ENCODE data around the gene PFDN6.
"Not testable (repeated sequence)": the region's sequence is repeated elsewhere in the genome, so short reads cannot be mapped to it uniquely, and the experiment has no call there.

The PFDN6 gene

DNA sequence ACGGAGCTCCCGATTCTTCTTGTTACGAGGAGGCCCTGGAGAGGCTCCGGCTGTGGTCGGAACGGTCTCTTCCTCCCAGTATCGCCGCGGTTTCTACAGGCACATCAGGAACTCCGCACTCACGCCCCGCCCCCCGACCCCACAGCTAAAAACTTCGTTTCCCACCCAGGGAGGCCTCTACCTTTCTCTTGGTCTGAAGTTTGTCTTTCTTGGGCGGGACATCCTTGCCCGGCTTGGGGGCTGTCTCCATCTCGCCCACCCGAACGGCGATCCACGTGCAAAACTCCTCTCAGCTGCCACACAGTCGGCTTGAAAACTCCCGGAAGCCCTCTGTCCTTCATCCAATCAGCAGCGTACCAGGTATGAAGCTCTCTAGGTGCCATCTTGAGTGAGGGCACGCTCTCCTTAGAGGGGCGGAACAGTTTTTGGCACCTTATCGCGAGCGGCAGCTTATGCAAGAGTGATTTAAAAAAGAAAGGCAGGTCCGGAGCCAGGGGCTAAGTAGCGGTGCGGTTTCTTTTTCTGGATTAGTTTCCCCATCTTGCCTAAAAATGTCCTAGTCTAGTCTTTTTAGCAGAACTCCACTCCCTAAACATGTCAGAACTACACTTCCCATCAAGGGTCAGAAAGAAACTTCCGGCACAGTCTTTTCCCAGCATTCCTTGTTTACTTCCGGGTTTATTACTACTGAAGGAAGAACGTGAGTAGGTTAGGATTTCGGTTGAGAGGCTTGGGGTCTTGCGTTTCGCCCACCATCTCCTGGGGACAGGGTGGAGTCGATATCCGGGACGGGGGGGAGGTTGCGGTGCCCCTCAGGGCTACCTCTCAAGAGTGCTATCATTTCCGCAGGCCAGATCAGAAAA is at the start of gene PFDN6, which contains the start of gene WDR46:
Gene PFDN6, plus strand, starts transcription at position 681 of the 863 bp plus-strand sequence. CDS start 256 bp downstream, outside the sequence.
Gene WDR46, minus strand, starts transcription at position 319 of the 863 bp plus-strand sequence. Its CDS starts 69 bp downstream, at position 250.
- DNase-seq: peak; percentile 91

DNA sequence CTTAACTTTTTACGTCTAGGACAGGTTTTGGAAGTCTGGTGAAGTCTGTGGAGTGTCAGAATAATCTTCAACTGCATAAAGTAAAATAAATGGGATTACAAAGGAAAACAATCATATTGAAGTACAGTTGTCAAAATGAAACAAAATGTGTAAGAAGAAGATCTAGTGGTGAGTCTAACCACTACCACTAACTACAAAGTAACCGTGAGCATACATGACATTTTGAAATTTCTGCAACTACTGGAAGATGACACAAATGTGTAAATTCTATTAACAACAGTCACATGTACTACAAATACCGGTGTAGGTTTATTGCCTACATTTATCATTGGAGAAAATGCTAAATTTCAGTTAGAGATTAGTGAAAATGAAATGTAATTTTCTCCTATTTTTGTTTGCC is 47.4 kb upstream of the PFDN6 start:
- DNase-seq: no peak

DNA sequence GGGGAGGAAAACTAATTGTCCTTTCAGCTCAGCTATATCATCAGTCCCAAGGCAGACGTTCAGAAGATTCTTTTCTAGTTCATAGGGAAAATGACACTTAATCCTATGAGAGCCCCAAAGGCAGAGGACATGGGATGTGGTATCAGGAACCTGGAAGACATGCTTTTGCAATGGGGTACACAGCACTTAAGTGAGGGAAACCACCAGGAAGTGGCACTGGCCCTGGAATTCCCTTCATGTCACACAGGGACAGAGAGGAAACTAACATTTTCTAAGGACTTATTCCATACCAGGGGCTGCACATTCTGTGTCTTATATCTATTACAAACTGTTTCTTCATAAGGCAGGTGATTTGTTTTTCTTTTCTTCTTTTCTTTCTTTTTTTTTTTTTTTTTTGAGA is 45.9 kb upstream of the PFDN6 start:
- no peak for DNase-seq

DNA sequence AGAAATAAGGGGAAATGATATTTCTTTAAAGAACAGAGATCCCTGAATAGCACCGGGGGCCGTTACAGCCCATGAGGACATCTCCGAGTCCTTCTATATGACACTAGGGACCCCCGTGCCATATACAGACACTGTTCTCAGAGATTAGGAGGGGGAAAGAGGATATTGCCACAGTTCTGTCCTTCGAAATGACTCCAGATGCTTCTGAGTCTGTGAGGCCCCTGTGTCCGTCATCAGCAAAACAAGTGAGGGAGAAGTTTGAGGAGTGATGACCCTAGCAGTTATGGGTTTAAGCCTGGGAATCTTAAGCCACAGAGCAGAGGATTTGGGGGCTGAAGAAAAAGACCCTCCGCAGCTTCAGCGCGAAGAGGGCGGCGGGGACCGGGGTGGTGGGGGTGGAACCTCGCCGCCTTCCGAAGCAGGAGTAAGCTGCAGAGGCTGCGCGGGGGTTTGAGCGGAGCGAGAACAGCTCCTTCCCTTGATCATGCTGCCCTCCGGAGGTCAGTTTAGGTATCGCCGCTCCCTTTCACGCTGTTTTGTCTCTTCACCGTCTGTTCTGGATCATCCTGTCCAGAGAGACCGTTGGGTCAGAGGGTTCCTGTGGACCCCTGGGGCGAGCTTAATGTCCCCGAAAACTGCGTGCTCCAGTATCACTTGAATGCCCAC is 41.3 kb upstream of the PFDN6 start:
- peak; percentile 82 for DNase-seq

DNA sequence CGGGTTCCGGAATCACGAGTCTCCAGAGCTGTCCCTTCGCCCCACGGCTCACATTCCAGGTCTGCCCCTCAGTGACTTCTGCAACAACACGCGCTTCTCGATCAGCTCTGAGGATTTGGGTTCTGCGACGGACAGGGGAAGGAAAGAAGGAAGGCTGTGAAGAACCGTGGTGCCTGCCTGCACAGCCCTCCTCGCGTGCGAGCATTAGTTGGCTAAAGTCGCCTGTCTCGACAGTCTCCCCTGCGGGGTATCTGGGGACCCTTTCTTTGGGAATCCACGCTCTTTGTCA is 40.8 kb upstream of the PFDN6 start:
- DNase-seq: peak; percentile 66

DNA sequence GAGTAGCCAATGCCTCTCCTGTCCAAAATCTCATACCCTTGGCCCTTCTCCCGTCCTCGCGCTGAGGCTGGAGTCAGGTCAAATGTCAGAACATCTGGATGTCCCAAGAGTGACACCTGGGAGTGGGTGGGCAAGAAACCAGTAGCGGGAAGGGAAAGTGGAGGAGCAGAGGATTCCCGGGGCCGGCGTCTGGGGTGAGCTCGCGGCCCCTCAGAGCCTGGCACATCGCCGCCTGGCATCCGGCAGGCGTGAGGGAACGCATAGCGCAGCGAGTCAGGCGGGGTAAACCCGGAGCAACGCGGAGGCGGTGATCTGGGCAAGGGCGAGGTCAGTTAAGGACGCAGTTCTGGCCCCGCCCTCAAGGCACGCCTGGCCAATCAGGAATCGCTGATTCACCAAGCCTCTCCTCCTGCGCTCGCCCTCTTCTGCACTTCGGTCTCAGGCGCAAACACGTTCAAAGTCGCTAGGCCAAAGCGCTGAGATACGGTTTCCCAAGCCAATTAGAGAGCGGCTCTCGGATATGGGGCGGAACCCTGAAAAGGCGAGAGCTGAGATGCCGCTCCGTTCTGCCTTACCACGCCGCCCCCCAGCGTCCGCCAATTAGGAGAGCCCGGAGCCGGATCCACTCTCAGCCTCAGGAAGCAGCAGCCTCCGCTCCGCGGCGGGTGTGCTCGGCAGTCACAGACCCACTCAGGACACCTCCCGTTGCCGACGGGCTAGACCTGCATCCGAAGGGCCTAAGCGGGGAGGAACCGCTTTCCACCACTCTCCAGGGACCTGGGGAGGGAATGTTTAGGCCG is 40.3 kb upstream of the PFDN6 start:
- peak; percentile 96 for DNase-seq

DNA sequence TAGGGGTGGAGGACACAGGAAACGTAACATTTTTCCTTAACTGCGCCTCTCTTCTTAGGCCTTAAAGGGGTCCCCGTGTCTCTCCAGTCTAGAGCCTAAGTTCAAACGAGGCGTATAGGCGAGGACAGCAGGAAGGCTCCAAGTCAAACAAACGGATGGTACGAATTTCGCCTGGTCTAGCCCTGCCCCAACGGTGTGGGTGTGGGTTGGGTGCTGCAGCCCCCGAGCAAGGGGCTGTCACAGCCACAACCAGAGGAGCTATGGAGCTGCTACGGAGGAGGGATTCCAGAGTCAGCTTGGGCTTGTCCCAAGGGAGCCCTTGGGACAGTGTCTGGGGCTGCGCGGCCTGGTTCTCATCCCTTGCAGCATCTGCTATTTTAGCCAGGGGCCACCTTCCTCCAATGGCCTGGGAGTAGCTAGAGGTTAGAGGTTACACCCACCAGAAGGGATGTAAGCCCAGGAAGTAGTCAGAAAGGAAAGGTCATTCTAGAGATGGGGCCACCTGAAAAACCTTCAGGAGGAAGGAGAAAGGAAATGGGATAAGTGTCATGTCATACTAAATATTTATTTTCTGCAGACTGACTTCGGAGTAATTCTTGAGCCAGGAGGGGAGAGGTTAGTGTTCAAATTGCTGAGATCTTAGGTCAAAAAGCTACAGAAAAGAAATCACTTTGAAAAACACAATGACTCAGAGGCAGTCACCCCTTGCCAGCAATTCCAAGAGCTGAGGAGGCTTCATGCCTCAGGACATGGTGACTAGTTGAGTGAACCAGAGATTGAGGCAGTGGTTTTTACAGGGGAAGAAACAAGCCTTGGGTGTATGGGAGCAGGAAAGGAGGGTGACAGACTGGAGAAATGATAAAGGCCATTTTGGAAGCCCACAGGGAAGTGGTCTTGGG is 39.4 kb upstream of the PFDN6 start:
- no peak for DNase-seq

DNA sequence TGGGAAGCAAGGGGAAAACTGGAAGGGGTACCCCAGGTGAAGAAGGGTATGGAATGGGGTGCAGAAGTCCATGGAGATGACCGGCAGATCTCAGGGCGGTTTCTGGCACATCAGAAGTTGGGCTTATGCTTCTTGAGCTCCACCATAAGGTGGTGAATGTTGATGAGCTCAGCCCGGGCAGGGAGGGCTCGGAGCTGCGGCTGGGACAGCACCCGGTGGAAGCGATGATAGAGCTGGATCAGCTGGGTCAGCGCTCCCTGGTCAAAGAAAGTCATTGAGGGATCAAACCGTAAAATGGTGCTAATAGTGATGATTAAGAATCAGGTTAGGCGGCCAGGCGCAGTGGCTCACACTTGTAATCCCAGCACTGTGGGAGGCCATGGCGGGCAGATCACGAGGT is 38.7 kb upstream of the PFDN6 start:
- no peak for DNase-seq

DNA sequence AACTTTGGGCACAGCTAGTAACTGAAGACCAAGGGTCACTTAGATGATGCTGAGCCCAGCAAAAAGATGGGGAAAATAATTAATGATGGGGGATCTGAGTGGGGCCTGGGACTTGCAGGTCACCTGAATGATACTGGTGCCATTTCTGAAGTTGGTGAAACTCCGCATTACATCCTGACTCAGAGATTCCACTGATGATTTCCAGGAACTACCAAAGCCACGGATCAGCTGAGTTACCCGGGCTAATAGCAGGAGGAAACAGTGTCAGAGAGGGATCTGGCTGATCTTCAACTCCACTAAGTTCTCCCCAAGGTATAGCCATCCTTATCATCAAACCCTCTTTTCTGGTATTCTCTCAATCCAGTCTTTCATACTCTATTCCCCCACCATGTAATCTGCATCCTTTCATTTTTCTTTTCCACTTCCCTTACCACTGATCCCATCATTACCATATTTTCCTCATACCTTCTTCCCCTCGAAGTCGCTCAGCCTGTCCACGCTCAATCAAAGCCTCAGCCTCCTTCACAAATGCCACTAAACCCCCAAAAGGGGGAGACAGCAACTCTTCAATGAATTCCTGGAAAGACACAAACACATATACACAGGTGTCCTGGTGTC is 37.9 kb upstream of the PFDN6 start:
- DNase-seq: no peak

DNA sequence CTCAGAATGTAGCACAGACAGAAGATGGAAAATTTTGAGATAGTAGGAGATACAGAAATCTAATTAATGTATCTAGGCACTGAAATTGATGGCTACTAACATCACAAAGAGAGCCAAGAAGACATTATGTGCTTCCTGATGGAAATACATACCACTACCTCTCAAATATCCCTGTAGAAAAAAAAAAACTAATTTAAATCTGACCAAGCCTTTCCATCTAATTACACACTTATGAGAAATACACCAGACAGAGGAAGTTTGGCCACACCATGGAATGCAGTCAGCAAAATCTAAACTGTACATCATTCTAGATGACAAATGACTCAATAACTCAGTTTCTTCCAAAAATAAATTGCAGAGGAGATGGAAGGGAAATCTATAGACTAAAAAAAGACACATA is 36.6 kb upstream of the PFDN6 start:
- DNase-seq: no peak

DNA sequence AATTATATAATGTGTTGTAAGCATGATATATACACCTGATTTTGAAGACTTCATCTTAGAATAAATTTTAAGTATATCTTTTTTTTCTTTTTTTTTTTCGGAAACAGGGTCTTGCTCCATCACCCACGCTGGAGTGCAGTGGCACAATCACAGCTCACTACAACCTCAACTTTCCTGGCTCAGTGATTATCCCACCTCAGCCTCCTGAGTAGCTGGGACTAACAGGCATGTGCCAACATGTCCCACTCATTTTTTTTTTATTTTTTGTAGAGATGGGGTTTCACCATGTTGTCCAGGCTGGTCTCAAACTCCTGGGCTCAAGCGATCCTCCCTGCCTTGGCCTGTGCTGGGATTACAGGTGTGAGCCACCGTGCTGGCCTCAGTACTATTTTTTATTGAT is 34.8 kb upstream of the PFDN6 start:
- DNase-seq: no peak

DNA sequence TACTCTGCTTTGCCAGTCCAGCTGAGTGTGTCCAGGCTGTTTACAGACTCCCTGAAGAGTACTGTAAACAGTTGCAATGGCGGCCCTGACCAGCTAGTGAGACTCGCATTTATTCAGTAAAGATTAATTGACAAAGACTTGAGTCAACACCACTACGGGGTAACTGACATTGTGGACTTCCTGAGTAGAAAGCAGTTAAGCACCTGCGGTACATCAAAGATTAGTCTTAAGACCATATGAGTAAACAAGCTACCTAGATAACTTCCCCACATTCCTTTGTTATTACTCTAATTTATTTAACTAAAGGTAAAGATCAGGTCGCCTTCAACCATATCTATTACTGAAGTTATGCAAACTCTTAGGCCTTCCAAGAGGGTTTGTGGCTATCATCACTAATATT is 30.4 kb upstream of the PFDN6 start:
- no peak for DNase-seq

DNA sequence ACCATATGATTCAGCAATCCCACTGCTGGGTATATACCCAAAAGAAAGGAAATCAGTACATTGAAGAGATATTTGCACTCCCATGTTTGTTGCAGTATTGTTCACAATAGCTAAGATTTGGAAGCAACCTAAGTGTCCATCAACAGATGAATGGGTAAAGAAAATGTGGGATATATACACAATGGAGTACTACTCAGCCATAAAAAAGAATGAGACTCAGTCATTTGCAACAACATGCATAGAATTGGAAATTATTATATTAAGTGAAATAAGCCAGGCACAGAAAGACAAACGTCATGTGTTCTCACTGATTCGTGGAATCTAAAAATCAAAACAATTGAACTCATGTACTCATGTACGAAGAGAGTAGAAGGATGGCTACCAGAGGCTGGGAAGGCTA is 26.9 kb upstream of the PFDN6 start:
- DNase-seq: not testable (repeated sequence)

DNA sequence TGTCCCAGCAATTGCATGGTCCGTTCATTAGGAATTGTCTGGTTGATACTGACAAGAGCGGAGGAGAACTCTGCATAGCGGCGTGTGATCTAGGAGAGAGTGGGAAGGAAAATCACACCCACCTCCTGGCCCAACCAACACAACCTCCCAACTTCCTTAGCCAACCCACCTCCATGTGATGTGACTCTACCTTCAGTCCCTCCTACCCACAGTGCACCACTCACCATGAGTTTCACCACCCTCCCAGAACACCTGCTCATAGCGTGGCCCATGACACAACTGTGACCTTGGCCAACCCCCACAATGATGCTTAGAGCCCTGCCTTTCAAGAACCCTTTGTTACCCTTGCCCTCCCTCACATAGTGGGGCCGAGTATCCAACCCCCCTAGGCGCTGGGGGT is 25.4 kb upstream of the PFDN6 start:
- DNase-seq: no peak

DNA sequence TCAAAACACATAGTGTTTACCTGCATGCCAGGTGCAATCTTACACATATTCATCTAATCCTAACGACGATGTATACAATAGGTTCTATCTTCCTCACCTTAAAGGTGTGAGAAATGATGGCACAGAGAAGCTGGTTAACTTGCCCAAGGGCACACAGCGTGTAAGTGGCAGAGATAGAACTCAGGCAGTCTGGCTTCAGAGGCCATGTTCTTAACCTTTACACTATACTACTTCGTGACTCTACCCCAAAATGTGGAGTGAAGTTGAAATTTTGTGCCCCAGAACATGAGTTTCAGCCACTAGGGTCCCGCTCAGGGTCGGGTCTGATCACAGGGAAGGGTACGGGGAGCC is 18.3 kb upstream of the PFDN6 start:
- DNase-seq: no peak

DNA sequence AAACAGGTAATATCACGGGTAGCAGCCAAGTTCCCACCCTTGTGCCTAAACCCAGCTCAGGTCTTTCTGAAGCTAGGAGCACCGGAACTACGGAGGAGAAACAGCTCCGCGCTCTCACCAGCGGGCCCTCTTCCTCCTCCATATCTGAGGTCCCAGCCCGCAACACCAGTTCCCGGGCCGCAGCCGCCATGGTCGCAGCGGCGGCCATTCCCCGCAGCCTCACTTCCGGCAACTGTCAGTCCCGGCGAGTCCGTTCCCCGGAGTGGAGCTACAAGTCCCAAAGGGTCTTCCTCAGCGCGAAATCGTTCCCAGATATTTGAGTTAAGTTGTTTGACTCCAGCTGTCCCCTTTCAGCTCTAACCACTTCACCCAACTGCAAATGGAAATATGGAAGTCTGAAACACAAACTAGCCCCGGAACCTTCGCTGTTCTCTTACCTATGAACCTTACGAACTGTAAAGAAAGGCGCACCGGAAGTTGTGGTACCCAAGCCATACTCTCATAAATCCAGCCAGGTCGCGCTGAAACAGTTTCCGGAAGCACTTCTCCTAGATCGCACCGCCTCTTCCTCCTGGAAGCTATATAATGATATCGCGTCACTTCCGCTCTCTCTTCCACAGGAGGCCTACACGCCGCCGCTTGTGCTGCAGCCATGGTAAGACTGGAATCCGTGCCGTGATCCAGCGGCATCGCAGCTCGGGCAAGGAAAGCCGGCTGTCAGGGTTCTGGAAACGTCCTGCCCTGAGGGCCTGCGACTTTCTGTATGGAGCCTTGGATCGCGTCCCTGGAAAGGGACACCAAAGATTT is 17.7 kb upstream of the PFDN6 start, which contains the start of the genes RPS18 and VPS52:
Gene RPS18, plus strand, starts transcription at position 608 of the 807 bp plus-strand sequence. Its CDS starts 45 bp downstream, at position 653.
Gene VPS52, minus strand, starts transcription at position 409 of the 807 bp plus-strand sequence. Its CDS starts 201 bp downstream, at position 208.
- DNase-seq: peak; percentile 99

DNA sequence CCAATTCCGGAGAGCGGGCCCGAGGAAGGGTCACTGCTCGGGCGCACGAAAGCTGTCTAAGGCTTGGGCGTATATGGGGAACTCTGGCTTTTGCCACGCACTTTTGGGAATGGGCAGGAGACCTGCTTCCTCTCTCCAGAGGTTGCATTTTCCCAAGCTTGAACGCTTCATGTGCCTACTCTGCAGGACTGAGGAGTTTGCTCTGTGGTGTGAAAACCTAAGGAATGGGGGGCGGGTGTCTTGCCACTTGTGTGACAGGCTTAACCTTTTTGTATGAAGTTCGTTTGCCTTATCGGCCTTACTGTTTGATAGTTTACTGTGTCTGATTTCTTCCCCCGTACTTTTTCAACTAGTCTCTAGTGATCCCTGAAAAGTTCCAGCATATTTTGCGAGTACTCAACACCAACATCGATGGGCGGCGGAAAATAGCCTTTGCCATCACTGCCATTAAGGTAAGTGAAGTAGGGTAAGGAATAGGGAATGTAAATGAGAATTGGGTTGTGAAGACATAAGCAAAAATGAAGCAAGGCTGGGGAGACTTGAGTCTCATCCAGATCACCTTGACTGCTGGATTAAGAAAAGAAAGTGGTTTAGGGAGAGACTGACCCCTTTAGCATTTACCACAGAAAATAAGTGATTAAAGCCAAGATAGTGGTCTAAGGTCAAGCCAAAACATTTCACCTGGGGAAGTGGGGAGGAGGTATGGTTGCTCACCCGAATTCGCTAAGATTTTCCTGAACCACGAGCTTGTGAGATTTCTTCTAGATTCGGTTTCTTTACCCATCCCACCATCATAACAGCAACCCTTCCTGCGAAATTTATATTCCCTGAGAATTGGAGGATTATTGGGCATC is 16.9 kb upstream of the PFDN6 start:
- no peak for DNase-seq

DNA sequence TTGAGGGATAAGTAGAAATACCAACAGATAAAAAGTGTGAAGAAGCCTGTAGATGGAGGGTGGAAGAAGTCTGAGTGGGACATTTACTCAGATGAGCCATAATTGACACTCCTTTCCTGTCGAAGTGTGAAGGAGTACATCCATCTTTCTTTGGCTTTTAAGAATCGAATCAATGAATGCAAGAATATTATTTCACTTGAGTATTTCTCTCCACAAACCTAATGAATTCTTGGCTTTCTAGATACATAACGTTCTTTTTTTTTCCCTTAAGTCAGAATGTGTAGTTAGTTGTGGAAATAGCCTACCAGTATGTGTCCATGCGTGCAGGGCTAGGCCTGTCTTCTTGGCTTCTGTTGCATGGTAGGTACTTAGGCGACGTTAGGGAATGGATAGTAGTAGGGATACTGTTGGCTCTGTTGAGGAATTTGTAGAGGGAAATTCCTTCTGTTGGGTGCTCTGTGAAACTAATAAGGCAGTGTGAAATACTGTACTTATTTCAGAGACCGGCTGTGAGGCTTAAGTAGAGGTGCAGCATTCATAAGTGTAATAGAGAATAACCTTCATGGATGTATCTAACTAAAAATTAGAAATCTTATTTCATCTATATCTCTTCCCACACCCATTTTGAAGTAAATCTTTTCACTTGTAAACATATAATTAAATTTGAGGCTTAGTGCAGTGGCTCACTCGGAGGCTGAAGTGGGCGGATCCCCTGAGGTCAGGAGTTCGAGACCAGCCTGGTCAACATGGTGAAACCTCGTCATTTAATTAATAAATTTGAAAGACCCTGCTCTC is 16.1 kb upstream of the PFDN6 start:
- no peak for DNase-seq

Measured in NCI-H345 (cell line).